Ovary (tissue), 9 donors: ENCODE data around the gene ZBTB4. TPM values are rescaled to one million over a fixed set of nuclear protein-coding genes. Genes with fewer than 3 reads are reported as not detected.

Experiments used
- DNase-seq, 5 donors: peaks; one replicate each; pipeline ENCODE4 v3.0.0-alpha.2; 2019 to 2020
- H3K27ac ChIP-seq, 2 donors: fragments of 200-600 bp; one replicate each; pipeline versions ENCODE4 v1.5.1 to v1.8.0; 2019 to 2022
- H3K27me3 ChIP-seq: fragments of 200-600 bp; one replicate; pipeline ENCODE4 v1.8.0; 2022
- H3K36me3 ChIP-seq: fragments of 200-600 bp; sonication (generic); one replicate; pipeline ENCODE4 v1.5.1; 2019
- H3K4me1 ChIP-seq: one replicate; pipeline ENCODE4 v1.8.1; 2013; ENCODE audit warnings: mild to moderate bottlenecking, moderate library complexity; ENCODE audit not compliant: insufficient read depth
- H3K4me3 ChIP-seq: fragments of 200-600 bp; sonication (generic); one replicate; pipeline ENCODE4 v1.5.1; 2017
- H3K9me3 ChIP-seq, 2 donors: fragments of 200-600 bp in 1 of 2; sonication (generic) in 1 of 2; one replicate each; pipeline versions ENCODE4 v1.5.1 to v1.8.1; 2013 to 2019; ENCODE audit warnings: mild to moderate bottlenecking in 1 of 2, moderate library complexity in 1 of 2
- CTCF ChIP-seq, 3 donors: fragments of 450-650 bp in 2 of 3; fragments of 200-600 bp in 1 of 3; IDR thresholded peaks; one replicate each; pipeline versions ENCODE4 v1.5.1 to v1.8.0; 2016 to 2022; ENCODE audit warnings: antibody characterized with exemption in 3 of 3, mild to moderate bottlenecking in 1 of 3
- EP300 ChIP-seq: sonication (generic); formaldehyde crosslinking; IDR thresholded peaks from one replicate; pipeline ENCODE4 v1.6.1; 2017; ENCODE audit warnings: antibody characterized with exemption
- POLR2A ChIP-seq: fragments of 450-650 bp; IDR thresholded peaks from one replicate; pipeline ENCODE4 v1.6.1; 2017; ENCODE audit warnings: antibody characterized with exemption, mild to moderate bottlenecking, moderate library complexity
- WGBS, 3 donors: extraction: QIAGEN DNeasy Blood & Tissue Kit in 1 of 3; methylation state at CpG; one replicate each; pipeline versions ENCODE4 v1.1.5 to v1.1.7; 2013 to 2017; 5-methylcytosine and 5-hydroxymethylcytosine counted together
- intact Hi-C, 4 donors: fragments of 100-400 bp; cut with DNase I; formaldehyde crosslinking; loops; one replicate each; pipeline versions ENCODE4 v1.11.0 to v1.15.1; 2022 to 2023
- polyA plus RNA-seq, 2 donors: library from polyadenylated mRNA; stranded (reverse); fragments of 200-250 nt in 1 of 2; fragments of 350-450 nt in 1 of 2; fragmentation: Illumina TruSeq in 1 of 2; extraction: RNeasy Lipid Tissue Mini Kit (QIAGEN cat#74804) in 1 of 2; gene quantifications; one replicate each; pipeline ENCODE4 v1.2.3, GENCODE V29; 2013 to 2014
- total RNA-seq, 7 donors: library from RNA; depleted of rRNA in 2 of 7; stranded (reverse); fragments of >200 nt in 2 of 7; fragmentation: NEBNext Ultra II Directional in 3 of 7; extraction: Animal tissue kit (Norgen Biotek cat#: 25700) in 3 of 7; gene quantifications; one replicate each; pipeline versions ENCODE4 v1.1.0 to v1.2.4, GENCODE V29; 2016 to 2023
- donor health status: DM: no; HTN: no; CAD: no; lungs with moderate emphysema.
- donor health status: DM: no; HTN: no; CAD: no.
- donor health status: Bipolar disorder and iron deficiency.
- donor health status: DM: yes; HTN: yes; CAD: no.
- donor health status: DM: no; HTN: no; CAD: no.
- donor health status: DM: yes; HTN: yes; CAD: no.

The ZBTB4 gene
- total and polyA plus RNA-seq, 9 donors: 39.3 to 123 (median 84.5) TPM

- intact Hi-C loops: no loop called here
- H3K36me3 ChIP-seq: no peaks in the 10 kb centered on the region
- TF ChIP-seq CTCF (IDR thresholded peaks at IDR 0.05) (no peak), EP300 (no peak), POLR2A (no peak)
- no peaks in the 10 kb centered on the region for H3K9me3 ChIP-seq
- H3K27ac ChIP-seq: no peak overlapping the region
- H3K4me1 ChIP-seq: peaks cover 12% of the 10 kb centered on the region
- 91 to 95% (median 93%) methylated on average over 1 of the region's 1 CpG for WGBS, 3 donors
- H3K27me3 ChIP-seq: no peaks in the 10 kb centered on the region
- DNase-seq: no peak
- no peak overlapping the region for H3K4me3 ChIP-seq
Measured at GRCh38 chr17:7491583-7491982, 12.2 kb upstream of the ZBTB4 start.

GRCh38 chr17:7490144-7490543 is 10.7 kb upstream of the ZBTB4 start:
- Histone ChIP-seq H3K27ac (no peak overlapping the region), H3K9me3 (no peaks in the 10 kb centered on the region), H3K36me3 (no peaks in the 10 kb centered on the region), H3K4me1 (peaks cover 14% of the 10 kb centered on the region), H3K4me3 (no peak overlapping the region), H3K27me3 (no peaks in the 10 kb centered on the region)
- WGBS, 3 donors: 51 to 64% (median 59%) methylated on average over 8 of the region's 8 CpGs
- no peak for TF ChIP-seq CTCF (IDR thresholded peaks at IDR 0.05)
- no peak for TF ChIP-seq EP300
- intact Hi-C loops: no loop called here
- no peak for DNase-seq

- Histone ChIP-seq H3K27me3 (no peaks in the 10 kb centered on the region), H3K27ac (no peak overlapping the region)
Measured at GRCh38 chr17:7486181-7486580, 6.8 kb upstream of the ZBTB4 start.

GRCh38 chr17:7484919-7485377 is 5.5 kb upstream of the ZBTB4 start:
- TF ChIP-seq POLR2A (no peak), EP300 (no peak), CTCF (IDR thresholded peaks at IDR 0.05) (no peak)
- peaks cover 14% of the 10 kb centered on the region for H3K4me1 ChIP-seq
- DNase-seq: no peak
- intact Hi-C loops: loop anchor here in 2 of 4 donors (2.0 to 10.0 kb wide), 2 partner anchors 132 to 200 kb away; partner anchors contain the start of genes KCTD11 (in 1 of the 2), TP53 (in 1 of the 2) and WRAP53 (in 1 of the 2)
- H3K27ac ChIP-seq: peak overlapping the region in 1 of 2 donors; percentile 29
- WGBS, 3 donors: 0 to 1% (median 1%) methylated on average over 19 of the region's 19 CpGs
- H3K9me3 ChIP-seq: no peaks in the 10 kb centered on the region
- no peaks in the 10 kb centered on the region for H3K36me3 ChIP-seq
- H3K4me3 ChIP-seq: peak overlapping the region; percentile 67
- no peaks in the 10 kb centered on the region for H3K27me3 ChIP-seq

More at GRCh38 chr17:7486181-7486580, 6.8 kb upstream of the ZBTB4 start:
- Histone ChIP-seq H3K4me1 (peaks cover 16% of the 10 kb centered on the region), H3K9me3 (no peaks in the 10 kb centered on the region), H3K36me3 (no peaks in the 10 kb centered on the region), H3K4me3 (peak overlapping the region; percentile 67)
- intact Hi-C loops: loop anchor here in 1 of 4 donors (10.0 kb wide), 1 partner anchor 199 kb away; the partner anchor contains the start of genes TP53 and WRAP53
- WGBS, 3 donors: 5 to 14% (median 6%) methylated on average over 3 of the region's 3 CpGs
- TF ChIP-seq POLR2A: no peak
- no peak for TF ChIP-seq EP300
- no peak for TF ChIP-seq CTCF (IDR thresholded peaks at IDR 0.05)
- no peak for DNase-seq
